SIG-M5 (cell line): ENCODE data around the gene CDH16.

Experiments used
- DNase-seq: peaks from one replicate; lab custom pipeline; 2025; lab: John Stamatoyannopoulos, UW

CDH16 gene

GRCh38 chr16:66927918-66928649 is 9.4 kb upstream of the CDH16 start:
- no peak for DNase-seq

- DNase-seq: no peak
These were observed 8.3 kb upstream of the CDH16 start for GRCh38 chr16:66926961-66927436.

GRCh38 chr16:66926171-66926947 is 7.7 kb upstream of the CDH16 start:
- no peak for DNase-seq

- DNase-seq: no peak
These were observed 6.7 kb upstream of the CDH16 start, which contains the start of gene RRAD for GRCh38 chr16:66925322-66925840. TSS of gene RRAD (minus strand) at chr16:66925535. CDS start at chr16:66925179, 356 bp downstream.

- no peak for DNase-seq
These were observed 6.0 kb upstream of the CDH16 start for GRCh38 chr16:66924527-66925321.

- no peak for DNase-seq
These were observed 5.2 kb upstream of the CDH16 start for GRCh38 chr16:66923866-66924265.

- no peak for DNase-seq
These were observed 4.6 kb upstream of the CDH16 start for GRCh38 chr16:66923247-66923731.

GRCh38 chr16:66921729-66922450 is 3.2 kb upstream of the CDH16 start:
- DNase-seq: no peak

- no peak for DNase-seq
These were observed 2.4 kb upstream of the CDH16 start for GRCh38 chr16:66920924-66921680.

GRCh38 chr16:66920299-66920590 is 1.6 kb upstream of the CDH16 start:
- DNase-seq: no peak

- no peak for DNase-seq
These were observed 1.0 kb upstream of the CDH16 start for GRCh38 chr16:66919569-66920298.

GRCh38 chr16:66918355-66918754 is 330 bp downstream of the CDH16 start:
- no peak for DNase-seq

GRCh38 chr16:66917741-66918140 is 944 bp downstream of the CDH16 start:
- DNase-seq: no peak

- no peak for DNase-seq
These were observed 2.2 kb downstream of the CDH16 start for GRCh38 chr16:66916518-66916917.

- DNase-seq: no peak
These were observed 3.6 kb downstream of the CDH16 start for GRCh38 chr16:66915041-66915440.

- DNase-seq: no peak
These were observed 4.1 kb downstream of the CDH16 start for GRCh38 chr16:66914541-66914940.

GRCh38 chr16:66913711-66914110 is 5.0 kb downstream of the CDH16 start:
- no peak for DNase-seq

- DNase-seq: no peak
These were observed 5.6 kb downstream of the CDH16 start for GRCh38 chr16:66913081-66913480.

- DNase-seq: no peak
These were observed 6.9 kb downstream of the CDH16 start for GRCh38 chr16:66911801-66912200.

- DNase-seq: no peak
These were observed 7.6 kb downstream of the CDH16 start for GRCh38 chr16:66911112-66911511.
